Subcutaneous adipose tissue (tissue), 4 donors: ENCODE data around the gene KIF20A. TPM values are rescaled to one million over a fixed set of nuclear protein-coding genes. Genes with fewer than 3 reads are reported as not detected.

ENCODE experiments used
- total RNA-seq, 4 donors: library from RNA; depleted of rRNA; stranded (reverse); fragments of >200 nt; gene quantifications; one replicate each; pipeline ENCODE4 v1.1.0, GENCODE V29; 2016
- TF ChIP-seq, protein P1 (sequence below): fragments of 450-650 bp; IDR thresholded peaks from one replicate; pipeline ENCODE4 v1.5.1; 2016; ENCODE audit warnings: low read depth, mild to moderate bottlenecking, control low read depth, antibody characterized with exemption, moderate library complexity

KIF20A gene
- 1 to 10 TPM in 2 of 4 donors, under 1 TPM in 1, not detected in 1; 0.33 to 5.3 (median 2.4) TPM for total RNA-seq

DNA sequence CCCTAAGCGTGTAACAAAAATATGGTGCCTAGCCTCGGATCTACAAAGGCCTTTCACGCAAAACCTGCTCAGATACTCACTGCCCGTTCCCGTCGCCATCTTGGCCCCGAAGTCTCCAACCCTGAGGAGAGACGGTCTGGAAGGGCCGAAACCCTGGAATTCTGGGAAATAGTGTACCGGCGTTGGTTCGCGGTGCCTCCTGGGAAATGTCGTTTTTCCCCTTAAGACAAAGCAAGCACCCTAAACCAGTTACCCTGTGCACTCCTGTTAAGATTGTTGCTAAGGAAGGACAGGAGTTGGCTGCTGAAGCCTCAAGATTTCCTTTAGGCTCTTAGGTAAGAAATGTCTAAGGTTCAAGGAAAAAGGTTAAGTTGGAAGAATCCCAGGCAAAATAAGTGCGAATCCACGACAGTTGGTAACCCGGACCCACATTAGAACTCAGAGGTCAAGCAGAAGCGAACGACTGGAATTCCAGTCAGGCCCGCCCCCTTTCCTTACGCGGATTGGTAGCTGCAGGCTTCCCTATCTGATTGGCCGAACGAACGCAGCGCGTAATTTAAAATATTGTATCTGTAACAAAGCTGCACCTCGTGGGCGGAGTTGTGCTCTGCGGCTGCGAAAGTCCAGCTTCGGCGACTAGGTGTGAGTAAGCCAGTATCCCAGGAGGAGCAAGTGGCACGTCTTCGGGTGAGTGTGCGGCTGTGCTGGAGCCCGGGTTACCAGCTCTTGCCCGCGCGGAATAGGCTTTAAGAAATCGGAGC is at the start of gene KIF20A, which contains the start of gene BRD8:
Gene KIF20A (plus strand): TSS at position 597 of the 761 bp plus-strand sequence. CDS start 569 bp downstream, outside the sequence.
Gene BRD8 (minus strand): TSS at position 115 of the 761 bp plus-strand sequence. CDS start 16 bp downstream, at position 99.
- TF ChIP-seq, protein P1, sequence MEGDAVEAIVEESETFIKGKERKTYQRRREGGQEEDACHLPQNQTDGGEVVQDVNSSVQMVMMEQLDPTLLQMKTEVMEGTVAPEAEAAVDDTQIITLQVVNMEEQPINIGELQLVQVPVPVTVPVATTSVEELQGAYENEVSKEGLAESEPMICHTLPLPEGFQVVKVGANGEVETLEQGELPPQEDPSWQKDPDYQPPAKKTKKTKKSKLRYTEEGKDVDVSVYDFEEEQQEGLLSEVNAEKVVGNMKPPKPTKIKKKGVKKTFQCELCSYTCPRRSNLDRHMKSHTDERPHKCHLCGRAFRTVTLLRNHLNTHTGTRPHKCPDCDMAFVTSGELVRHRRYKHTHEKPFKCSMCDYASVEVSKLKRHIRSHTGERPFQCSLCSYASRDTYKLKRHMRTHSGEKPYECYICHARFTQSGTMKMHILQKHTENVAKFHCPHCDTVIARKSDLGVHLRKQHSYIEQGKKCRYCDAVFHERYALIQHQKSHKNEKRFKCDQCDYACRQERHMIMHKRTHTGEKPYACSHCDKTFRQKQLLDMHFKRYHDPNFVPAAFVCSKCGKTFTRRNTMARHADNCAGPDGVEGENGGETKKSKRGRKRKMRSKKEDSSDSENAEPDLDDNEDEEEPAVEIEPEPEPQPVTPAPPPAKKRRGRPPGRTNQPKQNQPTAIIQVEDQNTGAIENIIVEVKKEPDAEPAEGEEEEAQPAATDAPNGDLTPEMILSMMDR: no peak

DNA sequence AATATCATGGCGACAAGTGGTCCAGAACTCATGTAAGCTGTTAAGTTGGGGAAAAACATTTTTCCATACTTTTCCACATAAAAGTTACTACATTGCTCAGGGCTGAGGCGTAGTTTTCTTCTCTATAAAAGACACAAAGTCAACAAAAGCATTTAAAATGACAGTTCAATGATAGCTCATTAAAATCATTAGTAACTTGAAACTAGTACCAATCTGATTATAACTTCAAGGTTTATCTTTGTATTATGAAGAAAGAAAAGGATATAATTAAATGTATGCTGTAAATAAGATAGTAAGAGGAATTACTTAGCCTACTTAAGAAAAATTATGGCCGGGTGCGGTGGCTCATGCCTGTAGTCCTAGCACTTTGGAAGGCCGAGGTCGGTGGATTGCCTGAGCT is 49.6 kb upstream of the KIF20A start:
- TF ChIP-seq, protein P1: no peak

DNA sequence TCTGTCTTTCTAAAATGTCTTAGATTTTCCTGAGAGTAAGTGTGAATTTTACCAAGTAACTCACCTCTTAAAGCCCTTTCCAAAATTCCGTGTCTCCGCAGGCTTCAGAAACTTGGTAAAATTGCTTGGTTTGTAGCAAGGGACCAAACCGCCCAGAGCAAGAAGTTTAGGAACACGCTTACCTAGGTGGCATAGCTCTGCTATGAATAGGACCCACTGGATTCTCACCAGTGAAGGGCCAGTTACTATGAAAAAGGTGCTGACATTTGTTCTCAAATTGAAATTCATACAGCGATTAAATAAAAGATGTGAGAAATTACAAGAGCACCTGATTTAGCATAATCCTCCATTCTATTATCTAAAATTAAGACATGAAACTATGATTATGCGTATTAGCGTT is 46.4 kb upstream of the KIF20A start:
- TF ChIP-seq, protein P1: no peak

DNA sequence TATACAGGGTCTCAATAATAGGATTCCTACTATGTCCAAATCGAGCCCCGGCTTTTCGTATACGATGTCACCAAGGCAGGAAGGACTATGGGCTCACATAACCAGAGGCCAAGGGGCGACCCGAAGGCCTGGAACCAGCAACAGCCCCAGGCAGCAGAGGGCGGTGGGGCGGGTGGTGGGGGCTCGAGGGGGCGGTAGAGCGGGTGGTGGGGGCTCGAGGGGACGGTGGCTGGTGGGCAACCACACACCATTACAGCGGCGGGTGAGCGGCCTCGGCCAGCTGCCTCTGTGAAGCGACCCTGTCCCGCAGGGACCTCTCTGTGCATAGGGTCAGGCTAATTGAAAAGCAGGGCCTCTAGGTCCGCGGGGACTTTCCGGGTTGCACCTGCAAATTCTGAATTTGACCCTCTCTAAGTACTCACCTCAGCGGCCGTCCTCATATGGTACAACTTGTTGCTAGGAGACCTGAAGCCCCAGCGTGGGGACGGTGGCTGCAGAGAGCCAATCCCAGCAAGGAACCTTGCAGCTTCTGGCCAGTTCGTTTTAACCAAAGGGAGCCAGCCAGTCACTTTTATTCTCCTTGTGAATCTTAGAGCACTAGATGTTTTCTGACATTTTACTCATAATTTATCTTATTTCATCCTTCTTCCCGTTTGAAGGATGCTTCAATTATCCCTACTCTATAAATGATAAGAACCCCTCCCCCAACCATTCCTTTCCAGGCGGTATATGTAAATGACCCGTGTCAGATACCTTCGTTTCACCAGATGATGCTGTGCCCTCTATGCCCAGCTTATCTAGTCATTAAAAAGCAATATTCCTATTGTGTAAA is 39.7 kb upstream of the KIF20A start, which contains the start of gene NME5:
Gene NME5 (minus strand): TSS at position 480 of the 832 bp plus-strand sequence. CDS start 648 bp downstream, outside the sequence.
- TF ChIP-seq, protein P1: no peak

DNA sequence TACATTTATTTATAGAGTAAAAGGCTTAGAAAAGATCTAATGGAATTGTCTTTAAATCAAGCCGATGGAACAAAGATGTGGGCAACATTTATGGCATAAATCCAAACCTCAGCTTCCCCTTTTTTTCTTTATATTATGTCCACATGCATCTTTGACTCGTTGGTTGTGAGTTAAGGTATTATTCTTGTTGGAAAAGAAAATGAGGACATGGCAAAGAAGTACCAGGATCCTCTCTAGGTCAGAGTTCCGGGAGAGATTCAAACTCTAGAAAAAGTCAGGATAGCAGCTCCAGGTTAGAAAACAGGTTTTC is 39.2 kb upstream of the KIF20A start:
- TF ChIP-seq, protein P1: no peak

DNA sequence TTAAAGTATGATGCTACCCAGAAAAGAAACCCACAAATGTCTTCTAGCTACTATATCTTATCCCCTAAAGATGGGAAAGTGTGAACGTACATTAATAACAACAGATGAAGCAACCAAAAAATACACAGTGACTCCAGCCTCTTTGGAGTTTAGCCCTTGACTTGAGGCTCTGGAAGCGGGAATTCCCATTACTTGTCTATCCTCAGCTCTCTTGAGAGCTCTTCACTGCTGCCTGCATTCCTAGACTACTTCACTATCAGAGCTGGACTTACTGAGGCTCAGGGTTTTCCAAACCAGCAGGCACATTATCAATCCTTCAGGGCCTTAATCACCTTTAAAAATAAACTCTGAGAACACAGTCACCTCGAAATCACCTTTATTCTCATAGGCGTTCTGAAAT is 38.6 kb upstream of the KIF20A start:
- TF ChIP-seq, protein P1: no peak

DNA sequence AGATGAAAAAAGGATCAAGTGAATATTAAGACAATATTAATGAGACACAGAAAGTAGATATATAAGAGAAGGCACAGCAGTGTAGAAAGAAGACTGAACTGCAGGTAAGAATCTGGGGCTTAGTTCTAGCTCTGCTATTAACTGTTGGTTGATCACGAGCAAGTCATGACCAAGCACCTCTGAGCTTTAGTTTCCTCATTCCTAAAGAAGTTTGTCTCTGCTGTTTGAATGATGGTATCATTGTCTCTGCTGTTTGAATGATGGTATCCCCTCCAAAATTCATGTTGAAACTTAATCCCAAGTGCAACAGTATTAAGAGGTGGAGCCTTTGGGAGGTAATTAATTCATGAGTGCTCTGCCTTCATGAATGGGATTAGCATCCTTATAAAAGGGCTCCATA is 37.2 kb upstream of the KIF20A start:
- TF ChIP-seq, protein P1: no peak
